ENCODE measurements around the gene DPYSL5.

DNA sequence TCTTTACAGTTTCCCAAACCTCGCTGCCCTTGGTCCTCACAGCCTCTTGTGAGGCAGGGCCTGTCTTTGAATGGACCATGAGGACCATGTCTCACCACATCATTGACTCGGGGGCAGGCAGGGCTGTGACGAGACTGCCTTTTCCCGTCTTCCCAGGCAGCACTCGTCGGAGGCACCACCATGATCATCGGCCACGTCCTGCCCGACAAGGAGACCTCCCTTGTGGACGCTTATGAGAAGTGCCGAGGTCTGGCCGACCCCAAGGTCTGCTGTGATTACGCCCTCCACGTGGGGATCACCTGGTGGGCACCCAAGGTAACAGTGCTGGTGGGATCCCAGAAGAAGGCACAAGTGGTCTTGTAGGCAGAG lies 76.8 kb downstream of the DPYSL5 start:
- TF ChIP-seq CTCF (IDR thresholded peaks at IDR 0.05; ENCODE audit: poor library complexity) (no peak), EZH2 (IDR thresholded peaks at IDR 0.05; ENCODE audit: borderline replicate concordance) (no peak), EZH2phosphoT487 (IDR thresholded peaks at IDR 0.05; ENCODE audit: low read depth, severe bottlenecking, unreplicated experiment) (no peak)
